Amniotic epithelial cell (primary cell): ENCODE data around the gene FAM120AOS.
A peak's percentile ranks its signal among the peaks of the same experiment; 100 is the strongest.

Experiments
- DNase-seq: peaks from one replicate; pipeline ENCODE4 v3.0.0-alpha.2; 2010; ENCODE audit warnings: low read depth

FAM120AOS gene

GRCh38 chr9:93453047-93453914, at the start of gene FAM120AOS:
Gene FAM120AOS, minus strand, starts transcription at chr9:93453581. Its CDS starts 872 bp downstream, at chr9:93452709.
- peak; percentile 94 for DNase-seq

DNA sequence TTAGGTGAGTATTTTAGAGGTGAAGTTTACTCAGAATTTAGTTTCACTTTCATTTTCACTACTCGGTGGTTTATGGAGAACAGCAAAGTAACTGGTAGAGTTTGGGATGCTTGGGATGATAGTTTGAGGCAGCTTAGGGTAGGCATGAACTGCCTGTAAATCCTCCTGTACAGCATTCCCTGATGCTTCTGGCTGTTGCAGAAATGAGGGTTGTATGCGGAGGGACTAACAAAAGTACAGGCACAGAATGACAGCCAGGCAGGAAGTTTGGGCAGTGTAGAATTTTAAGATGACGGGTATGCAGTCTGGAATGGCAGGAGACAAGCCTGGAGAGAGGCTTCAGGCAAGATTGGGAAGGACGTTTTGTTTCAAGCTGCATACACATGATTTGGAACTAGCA, 48.0 kb upstream of the FAM120AOS start:
- peak; percentile 29 for DNase-seq

DNA sequence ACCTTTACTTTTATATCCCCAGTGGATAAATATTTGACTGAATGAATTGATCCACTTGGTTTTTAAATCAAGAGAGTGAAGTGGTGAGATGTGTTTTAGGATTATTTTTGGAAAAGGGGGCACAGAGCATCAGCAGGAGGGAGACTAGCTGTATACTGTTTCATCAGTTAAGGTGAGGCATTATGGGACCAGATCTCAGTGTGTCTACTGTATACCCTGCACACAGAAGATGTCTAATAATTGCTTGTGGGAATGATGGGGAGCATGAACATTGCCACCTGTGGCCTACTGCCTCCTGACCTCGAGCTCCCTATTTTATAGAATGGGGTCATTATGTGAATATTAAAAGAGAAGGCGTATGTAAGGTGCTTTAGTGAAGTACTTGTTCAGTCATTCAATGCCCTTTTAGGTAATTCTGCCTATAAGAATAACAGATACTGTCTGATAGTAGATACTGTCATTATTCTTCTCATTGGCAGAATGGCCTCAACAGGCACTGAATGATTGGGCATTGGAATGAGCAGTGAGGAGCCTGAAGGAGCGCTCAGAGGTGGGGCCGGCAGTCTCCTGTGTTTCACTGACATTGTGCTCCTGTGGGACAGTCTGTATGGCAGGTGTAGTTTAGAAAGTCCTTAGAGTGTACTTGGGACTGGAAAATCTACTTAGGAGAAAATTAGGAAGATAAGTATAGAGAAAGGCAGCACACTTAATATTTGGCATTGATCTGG, 47.4 kb upstream of the FAM120AOS start:
- DNase-seq: no peak

DNA sequence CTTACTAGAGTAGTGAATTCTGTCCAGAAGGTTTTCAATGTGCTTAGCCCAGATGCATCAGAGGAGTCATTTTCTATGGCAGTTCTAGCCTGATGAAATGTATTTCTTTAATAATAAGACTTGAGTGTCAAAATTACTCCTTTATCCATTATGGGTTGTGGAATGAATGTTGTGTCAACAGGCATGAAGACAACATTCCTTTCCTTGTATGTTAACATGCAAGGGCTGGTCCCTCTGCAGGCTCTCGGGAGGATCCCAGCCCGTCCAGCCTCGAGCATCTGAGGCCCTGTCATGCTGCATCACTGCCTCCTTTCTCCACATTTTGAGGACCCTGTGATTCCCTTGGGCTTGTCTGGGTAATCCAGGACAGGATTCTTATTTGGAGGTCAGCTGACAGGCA, 42.9 kb upstream of the FAM120AOS start:
- no peak for DNase-seq

- DNase-seq: no peak
Observed at GRCh38 chr9:93493949-93494348, 40.6 kb upstream of the FAM120AOS start.

DNA sequence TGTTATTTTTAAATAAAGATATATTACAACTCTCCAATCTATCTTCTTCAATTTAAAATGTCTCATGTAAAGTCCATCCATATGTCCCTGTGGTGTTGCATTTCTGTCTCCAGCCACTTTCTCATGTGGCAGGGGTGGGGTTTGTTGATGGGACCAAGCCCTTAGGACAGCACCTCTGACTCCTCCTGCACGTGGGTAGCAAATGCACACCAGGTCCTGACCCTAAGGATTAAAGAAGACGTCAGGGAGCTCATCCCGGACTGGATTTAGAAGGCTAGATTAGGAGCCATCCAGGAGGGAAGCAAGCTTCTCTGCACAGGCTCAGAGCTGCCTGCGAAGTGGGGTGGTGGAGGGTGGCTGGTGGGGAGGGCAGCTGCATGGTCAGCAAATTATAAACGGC, 38.9 kb upstream of the FAM120AOS start:
- DNase-seq: peak; percentile 15

- peak; percentile 40 for DNase-seq
Observed at GRCh38 chr9:93491593-93492232, 38.3 kb upstream of the FAM120AOS start.

DNA sequence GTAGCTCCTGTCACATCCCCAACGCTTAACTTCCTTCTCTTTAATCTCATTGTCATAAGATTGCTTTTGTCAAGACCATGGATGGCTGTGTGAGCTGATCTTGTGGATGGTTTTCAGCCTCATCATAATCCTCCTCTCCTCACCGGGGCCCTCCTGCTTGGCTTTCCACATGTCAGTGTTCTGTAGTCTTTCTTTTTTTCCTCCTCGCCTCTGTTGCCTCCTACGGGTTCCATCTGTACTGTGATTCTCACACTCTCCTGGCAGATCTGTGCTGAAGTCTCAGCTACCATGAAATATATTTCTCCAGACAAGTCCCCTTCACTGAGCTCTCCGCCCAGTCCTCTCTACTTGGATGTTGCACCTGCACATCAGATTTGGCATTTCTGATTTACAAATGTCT, 34.9 kb upstream of the FAM120AOS start:
- DNase-seq: no peak

DNA sequence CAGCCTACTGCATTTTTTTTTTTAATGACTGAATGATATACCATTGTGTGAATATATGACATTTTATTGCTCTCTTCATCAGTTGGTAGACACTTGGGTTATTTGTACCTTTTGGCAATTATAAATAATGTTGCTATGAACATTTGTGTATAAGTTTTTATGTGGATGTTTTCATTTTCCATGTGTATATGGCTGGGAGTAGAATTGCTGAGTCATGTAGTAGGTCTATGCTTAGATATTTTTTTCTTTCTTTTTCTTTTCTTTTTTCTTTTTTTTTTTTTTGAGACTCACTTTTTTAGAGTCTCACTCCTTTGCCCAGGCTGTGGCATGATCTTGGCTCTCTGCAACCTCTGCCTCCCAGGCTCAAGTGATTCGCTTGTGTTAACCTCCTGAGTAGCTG, 32.9 kb upstream of the FAM120AOS start:
- DNase-seq: no peak

DNA sequence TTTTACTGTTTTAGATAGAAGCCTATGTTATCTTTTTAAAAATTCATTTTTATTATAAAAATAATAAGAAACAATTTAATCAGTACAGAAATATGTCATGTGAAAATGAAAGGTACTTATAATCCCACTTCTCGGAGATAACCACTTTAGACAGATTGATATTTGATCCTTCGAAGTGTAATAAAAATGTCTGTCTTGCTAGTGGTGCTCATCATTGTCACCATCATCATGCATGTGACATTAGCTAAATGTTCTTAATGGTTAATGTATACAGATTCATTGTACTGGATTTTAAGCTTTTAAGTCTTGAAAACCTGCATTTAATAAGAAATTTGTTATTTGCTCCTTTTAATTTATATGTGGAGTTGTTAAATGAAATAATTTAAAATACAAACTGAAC, 30.1 kb upstream of the FAM120AOS start:
- no peak for DNase-seq

DNA sequence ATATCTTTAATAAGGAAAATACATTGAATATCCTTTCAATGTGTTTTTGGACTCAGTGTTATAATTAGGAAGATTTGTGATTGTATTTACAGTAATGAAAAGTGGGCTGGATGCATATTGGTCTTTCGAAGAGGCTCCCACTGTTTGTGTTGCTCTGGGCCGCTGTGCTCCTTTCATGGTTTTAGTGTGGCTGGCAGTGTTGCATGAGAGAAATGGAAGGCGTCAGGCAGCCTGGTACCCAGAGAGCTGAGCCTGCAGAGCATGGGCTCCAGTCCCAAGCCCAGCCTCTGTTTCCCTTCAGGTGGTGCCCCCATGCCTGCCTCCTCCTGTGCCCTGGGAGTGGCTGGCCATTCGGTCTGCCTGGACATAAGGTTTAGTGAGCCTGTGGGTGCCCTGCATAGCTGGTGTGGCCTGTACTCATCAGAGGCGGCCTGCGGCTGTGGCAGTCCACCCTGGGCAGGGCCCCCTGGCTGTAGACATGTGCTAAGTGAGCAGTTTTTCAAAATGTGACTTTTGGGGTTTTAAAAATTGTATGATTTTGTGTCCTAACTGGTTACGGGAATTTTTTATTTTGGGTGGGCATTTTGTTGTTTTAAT, 27.4 kb upstream of the FAM120AOS start:
- no peak for DNase-seq

- DNase-seq: no peak
Observed at GRCh38 chr9:93480262-93480661, 26.9 kb upstream of the FAM120AOS start.

- DNase-seq: peak; percentile 49
Observed at GRCh38 chr9:93479726-93480125, 26.3 kb upstream of the FAM120AOS start.

GRCh38 chr9:93477397-93477796, 24.0 kb upstream of the FAM120AOS start:
- no peak for DNase-seq

DNA sequence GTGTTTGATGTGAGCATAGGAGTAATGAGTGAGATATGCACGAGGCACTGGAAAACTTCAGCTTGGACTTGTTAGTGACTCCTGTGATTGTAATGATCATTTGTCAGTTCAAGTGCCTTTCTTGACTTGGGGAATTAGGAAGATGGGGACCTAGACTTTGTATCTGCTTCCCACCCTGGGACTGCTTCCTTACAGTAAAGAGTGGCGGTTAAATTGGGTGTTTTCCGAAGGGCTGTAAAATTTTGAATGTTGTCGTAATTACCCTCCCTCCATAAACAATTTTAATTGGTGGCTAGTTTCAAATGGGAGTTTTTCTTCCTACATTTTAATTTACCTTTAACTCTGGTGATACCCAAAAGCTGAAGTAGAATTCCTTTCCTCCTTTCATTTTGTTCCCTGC, 23.5 kb upstream of the FAM120AOS start:
- no peak for DNase-seq

DNA sequence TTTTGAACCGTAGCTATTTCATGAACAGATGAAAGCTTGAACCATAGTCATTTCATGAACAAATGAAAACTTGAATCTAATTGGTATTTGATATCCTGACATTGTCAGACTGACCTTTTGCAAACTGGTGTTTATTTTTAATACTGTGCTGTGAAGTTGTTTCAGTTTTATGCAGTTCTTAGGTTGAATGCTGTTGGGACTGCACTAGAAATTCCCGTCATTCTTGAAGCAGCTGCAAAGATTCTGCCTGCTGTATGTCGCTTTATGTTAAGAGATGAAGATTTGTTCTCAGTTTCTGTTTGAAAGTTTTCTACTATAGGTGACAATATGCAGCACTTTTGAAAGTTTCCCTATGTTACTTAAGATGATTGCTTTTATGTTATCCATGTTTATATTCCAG, 22.5 kb upstream of the FAM120AOS start:
- DNase-seq: no peak

- DNase-seq: no peak
Observed at GRCh38 chr9:93475108-93475507, 21.7 kb upstream of the FAM120AOS start.

DNA sequence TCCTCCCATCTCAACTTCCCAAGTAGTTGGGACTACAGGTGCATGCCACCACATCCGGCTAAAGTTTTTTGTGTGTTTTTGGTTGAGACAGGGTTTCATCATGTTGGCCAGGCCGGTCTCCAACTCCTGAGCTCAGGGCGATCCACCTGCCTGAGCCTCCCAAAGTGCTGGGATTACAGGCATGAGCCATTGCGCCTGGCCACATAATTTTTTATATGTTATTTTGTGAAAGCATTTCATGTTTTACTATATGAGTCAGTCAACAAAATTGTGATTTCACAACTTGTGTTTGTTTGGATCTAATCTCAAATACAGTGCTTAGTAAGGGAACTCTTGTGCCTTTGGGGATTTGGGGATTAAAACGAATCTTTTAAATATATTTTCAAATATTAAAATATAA, 20.0 kb upstream of the FAM120AOS start:
- peak; percentile 85 for DNase-seq

DNA sequence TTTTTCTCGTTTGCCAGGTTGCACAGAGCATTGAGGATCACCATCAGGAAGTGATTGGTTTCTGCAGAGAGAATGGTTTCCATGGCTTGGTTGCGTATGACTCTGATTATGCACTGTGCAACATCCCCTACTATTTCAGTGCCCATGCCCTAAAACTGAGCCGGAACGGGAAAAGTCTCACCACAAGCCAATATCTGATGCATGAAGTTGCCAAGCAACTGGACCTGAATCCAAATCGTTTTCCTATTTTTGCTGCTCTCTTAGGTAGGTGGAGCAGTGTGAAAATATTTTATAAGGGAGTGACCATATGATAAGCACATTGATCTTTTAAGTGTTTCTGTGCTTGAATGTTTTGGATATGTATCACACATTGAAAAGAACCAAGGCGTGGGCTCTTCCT, 17.7 kb upstream of the FAM120AOS start:
- DNase-seq: no peak

DNA sequence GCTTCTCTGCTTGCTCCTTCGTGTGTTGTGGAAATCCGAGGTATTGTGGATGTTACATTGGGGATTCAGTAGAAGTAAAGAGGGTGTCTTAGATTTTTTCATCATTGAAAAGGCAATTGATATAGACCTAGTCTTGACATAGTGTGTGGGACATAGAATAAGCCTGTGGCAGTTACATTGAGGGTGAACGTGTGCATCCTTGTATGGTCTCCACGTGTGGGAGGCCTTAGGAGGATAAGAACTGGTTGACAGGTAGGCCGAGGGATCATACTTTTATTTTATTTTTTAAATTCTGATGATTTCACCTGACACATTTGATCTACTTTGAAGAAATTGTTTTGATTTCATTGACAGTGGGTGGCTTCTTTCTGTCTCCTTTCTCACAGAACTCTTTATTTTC, 17.0 kb upstream of the FAM120AOS start:
- DNase-seq: no peak

DNA sequence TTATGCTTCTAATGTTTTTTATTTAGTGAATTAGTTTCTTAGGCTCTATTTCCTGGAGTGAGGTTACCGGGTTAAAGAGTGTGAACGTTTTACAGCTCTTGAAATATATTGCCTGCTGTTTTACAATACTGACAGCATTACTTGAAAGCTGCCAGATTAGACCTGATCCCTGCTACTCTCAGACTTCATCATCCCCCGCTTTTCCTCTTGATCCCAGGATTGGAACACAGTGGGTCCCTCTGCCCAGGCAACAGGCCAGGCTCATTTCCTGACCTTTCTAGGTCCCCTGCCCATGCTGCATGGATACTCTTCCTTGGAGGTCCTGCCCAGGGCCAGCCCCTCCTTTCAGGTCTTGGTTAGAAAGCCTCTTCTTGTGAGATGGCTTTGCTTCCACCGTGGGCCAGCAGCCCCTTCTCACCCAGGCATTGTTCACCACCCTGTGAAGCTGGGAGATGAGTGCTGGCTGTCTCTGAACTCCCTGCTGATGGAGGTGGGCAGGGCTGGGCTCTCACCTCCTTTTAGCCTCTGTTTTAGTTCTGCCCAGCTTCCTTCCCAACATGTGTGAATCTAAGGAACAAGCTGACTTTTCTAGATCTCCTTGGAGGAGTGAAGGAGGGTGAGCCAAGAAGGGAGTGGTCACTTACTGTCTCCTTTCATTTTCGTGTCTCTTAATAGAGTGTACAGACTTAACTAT, 15.5 kb upstream of the FAM120AOS start:
- peak; percentile 50 for DNase-seq

DNA sequence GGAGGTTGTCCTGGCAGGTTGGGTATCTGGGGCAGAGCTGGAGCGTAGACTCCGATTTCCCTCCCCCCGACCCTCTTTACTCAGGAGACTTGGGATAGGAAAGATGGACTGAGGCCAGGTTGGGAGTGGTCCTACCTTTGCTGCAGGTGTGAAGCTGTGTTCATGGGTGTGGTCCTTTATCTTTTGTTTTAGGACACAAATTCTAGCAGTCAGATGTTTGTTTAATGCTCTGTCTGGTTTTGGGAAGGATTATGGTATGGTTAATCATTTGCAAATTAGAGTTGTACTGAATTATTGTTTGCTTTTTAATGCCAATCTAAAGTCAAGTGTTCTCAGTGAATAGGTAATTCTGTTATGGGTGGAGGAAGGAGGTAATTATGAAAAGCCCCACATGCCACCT, 14.1 kb upstream of the FAM120AOS start:
- no peak for DNase-seq
